Type B pancreatic cell (in vitro differentiated cells): Measurements from ENCODE around the gene PITPNM2. TPM values are rescaled to one million over a fixed set of nuclear protein-coding genes. Genes with fewer than 3 reads are reported as not detected.

Source experiments
- DNase-seq: peaks from one replicate; pipeline ENCODE4 v3.0.0; 2021; ENCODE audit warnings: mixed read lengths; ENCODE audit not compliant: unreplicated experiment; ENCODE audit errors: extremely low spot score
- H3K27ac Mint-ChIP-seq: 2 replicates; pipeline ENCODE4 v1.8.0; 2021; ENCODE audit warnings: mild to moderate bottlenecking, mixed read lengths
- H3K27me3 Mint-ChIP-seq: 2 replicates; pipeline ENCODE4 v1.8.0; 2021; ENCODE audit warnings: mixed read lengths
- H3K36me3 Mint-ChIP-seq: 2 replicates; pipeline ENCODE4 v1.8.0; 2021; ENCODE audit warnings: mixed read lengths
- H3K4me1 Mint-ChIP-seq: one replicate; pipeline ENCODE4 v1.8.0; 2021; ENCODE audit warnings: mixed read lengths; ENCODE audit not compliant: unreplicated experiment
- H3K4me3 Mint-ChIP-seq: 2 replicates; pipeline ENCODE4 v1.8.0; 2021; ENCODE audit warnings: mild to moderate bottlenecking, mixed read lengths
- H3K9me3 Mint-ChIP-seq: 2 replicates; pipeline ENCODE4 v1.8.0; 2021; ENCODE audit warnings: mixed read lengths
- CTCF ChIP-seq: fragments of 200-600 bp; sonication (generic); conservative IDR thresholded peaks from 2 replicates; pipeline ENCODE4 v1.5.0; 2021; ENCODE audit warnings: antibody characterized with exemption, mild to moderate bottlenecking
- total RNA-seq: library from RNA; stranded (reverse); gene quantifications from 2 replicates; pipeline ENCODE4 v1.2.1, GENCODE V29; 2021; ENCODE audit warnings: low replicate concordance

PITPNM2 gene
- total RNA-seq, 1 donor from 2014 or later = 6.8 TPM

DNA sequence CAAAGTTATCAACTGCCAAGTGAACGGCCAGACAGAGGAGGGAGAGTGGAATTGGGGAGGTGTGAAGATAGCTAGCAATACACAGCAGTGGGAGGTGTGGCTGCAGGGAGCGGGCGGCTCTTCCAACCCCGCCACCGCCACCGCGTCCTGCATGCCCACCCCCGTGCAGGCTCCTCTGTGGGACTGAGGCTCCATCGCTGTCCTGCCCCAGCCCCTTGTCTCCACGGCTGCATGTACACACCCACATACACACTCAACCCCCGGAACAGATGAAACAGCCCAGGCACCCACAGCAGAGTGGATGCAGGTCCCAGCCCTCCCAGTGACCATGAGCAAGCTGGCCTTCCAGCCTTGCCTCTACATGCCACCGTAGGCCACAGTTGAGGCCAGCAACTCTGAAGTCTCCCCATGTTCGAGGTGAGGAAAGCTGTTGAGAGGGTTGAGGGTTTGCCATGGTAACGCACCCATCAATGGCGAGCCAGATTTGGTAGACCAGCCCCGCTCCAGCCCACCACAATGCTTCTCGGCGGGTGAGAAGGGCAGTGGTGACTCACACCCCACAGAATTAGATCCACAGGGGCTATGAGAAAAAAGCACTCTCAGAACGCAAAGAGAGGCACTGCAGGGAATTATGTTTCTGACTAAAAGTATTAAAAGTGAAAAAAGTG lies 39.3 kb downstream of the PITPNM2 start:
- TF ChIP-seq CTCF = no peak
- Mint-ChIP-seq H3K27me3 (no peaks in the 10 kb centered on the region), H3K4me1 (peaks cover 18% of the 10 kb centered on the region), H3K4me3 (no peak overlapping the region), H3K36me3 (no peaks in the 10 kb centered on the region), H3K9me3 (no peaks in the 10 kb centered on the region), H3K27ac (no peak overlapping the region)
- no peak for DNase-seq

GRCh38 chr12:123109319-123109772 lies 41.5 kb downstream of the PITPNM2 start:
- no peak overlapping the region for H3K4me3 Mint-ChIP-seq
- DNase-seq = no peak
- H3K27ac Mint-ChIP-seq = no peak overlapping the region

DNA sequence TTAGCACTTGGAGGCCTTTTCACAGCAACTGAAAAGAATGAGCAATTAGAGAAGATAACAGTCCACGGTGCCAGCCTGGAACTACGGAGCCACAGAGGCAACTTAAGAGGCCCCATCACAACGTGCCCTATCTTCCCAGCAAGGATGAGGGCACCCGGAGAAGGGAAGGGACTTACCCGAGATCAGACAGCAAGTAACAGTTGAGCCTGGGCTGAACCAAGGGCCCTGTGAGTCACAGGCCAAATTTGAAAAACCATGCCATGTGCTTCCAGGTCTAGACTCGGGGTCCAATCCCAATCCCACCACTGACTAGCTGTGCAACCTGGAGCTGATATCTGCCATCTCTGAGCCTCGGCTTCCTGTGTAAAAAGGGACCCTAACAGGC lies 42.2 kb downstream of the PITPNM2 start:
- TF ChIP-seq CTCF = no peak
- no peak overlapping the region for H3K4me3 Mint-ChIP-seq
- H3K27me3 Mint-ChIP-seq = no peaks in the 10 kb centered on the region
- no peaks in the 10 kb centered on the region for H3K9me3 Mint-ChIP-seq
- no peak for DNase-seq
- H3K36me3 Mint-ChIP-seq = no peaks in the 10 kb centered on the region
- no peak overlapping the region for H3K27ac Mint-ChIP-seq
- H3K4me1 Mint-ChIP-seq = peaks cover 24% of the 10 kb centered on the region

More at GRCh38 chr12:123109319-123109772, 41.5 kb downstream of the PITPNM2 start:
- TF ChIP-seq CTCF = no peak
- no peaks in the 10 kb centered on the region for H3K36me3 Mint-ChIP-seq
- no peaks in the 10 kb centered on the region for H3K9me3 Mint-ChIP-seq
- peaks cover 24% of the 10 kb centered on the region for H3K4me1 Mint-ChIP-seq
- no peaks in the 10 kb centered on the region for H3K27me3 Mint-ChIP-seq

DNA sequence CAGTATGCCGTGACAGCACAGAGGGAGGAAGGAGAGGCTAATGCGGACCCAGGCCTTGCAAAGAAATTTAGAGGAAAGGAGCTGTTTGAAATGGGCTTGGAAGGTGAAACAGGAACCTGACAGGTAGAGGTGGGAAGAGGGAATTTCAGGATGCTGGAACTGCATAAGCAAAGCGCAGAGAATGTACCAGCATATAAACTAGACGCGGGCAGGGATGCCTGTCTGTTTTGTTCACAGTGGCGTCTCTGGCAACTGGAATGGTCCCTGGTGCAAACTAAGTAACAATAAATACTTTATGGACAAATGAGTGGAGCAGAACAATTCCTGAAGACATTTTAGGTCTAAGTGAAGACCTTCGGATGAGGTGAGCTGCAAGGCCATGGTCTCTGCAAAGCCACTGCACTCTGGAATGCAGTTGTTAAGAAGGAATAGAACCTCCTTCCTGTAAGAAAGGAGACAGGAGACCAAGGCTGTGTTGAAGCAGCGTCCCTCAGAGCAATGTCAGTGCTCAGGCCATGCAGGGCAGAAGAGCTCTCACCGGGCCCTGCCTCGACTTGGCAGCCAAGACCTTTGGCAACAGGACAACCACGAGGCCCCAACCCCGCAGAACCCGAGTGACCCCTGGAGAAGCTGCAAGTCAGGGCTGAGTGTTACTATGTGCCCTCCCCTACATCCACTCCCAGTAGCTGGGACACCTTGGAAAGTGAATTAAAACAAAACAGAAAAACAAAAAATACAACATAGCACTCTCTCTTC lies 42.8 kb downstream of the PITPNM2 start:
- H3K36me3 Mint-ChIP-seq = no peaks in the 10 kb centered on the region
- no peak overlapping the region for H3K4me3 Mint-ChIP-seq
- no peaks in the 10 kb centered on the region for H3K9me3 Mint-ChIP-seq
- peak overlapping the region; percentile 23 for H3K27ac Mint-ChIP-seq
- DNase-seq = no peak
- peaks cover 24% of the 10 kb centered on the region for H3K4me1 Mint-ChIP-seq
- no peak for TF ChIP-seq CTCF
- no peaks in the 10 kb centered on the region for H3K27me3 Mint-ChIP-seq

DNA sequence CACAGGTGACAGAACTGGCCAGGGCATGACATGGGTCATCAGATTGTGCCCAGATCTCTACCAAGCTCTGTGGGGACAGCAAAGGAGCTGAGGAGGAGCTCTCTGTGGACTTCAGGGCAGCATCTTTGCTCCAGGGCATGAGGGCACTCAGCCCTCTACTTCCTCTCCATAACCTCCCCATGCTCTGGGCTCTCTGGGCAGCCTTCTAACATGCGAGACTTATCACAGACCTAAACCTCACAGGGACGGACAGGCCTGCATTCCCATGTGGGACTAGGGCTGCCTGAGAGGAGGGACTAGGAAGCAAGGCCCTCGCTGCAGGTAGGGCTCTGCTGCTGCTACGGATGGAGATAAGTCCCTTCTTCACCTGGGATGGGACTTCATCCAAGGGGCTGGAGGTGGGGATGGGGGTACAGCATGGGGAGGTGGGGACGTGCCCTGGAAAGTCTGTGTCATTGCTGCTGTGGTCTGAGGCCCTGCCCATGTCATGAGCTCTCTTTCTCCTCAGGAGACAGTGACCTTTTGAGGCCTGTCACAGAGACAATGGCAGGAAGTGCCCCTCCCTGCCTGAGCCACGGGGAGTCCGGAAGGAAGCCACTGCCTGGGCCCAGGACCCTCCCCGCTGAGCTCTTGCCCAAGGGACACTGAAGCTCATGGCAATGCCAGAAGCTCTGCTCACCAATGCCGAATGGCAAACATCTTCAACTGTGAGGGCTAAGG lies 44.1 kb downstream of the PITPNM2 start:
- no peaks in the 10 kb centered on the region for H3K27me3 Mint-ChIP-seq
- H3K4me1 Mint-ChIP-seq = peaks cover 21% of the 10 kb centered on the region
- H3K9me3 Mint-ChIP-seq = no peaks in the 10 kb centered on the region
- no peak overlapping the region for H3K4me3 Mint-ChIP-seq
- H3K36me3 Mint-ChIP-seq = no peaks in the 10 kb centered on the region
- no peak for TF ChIP-seq CTCF
- DNase-seq = no peak
- no peak overlapping the region for H3K27ac Mint-ChIP-seq
